Neutrophil (primary cell): ENCODE results near the gene C16orf92.

Experiments used
- H3K27ac ChIP-seq: fragments of 200-600 bp; sonication (generic); 2 replicates; pipeline ENCODE4 v1.5.1; 2016; ENCODE audit warnings: mild to moderate bottlenecking, moderate library complexity
- H3K27me3 ChIP-seq: fragments of 200-600 bp; sonication (generic); 2 replicates; pipeline ENCODE4 v1.6.0; 2016; ENCODE audit warnings: mild to moderate bottlenecking
- H3K36me3 ChIP-seq: fragments of 200-600 bp; sonication (generic); 2 replicates; pipeline ENCODE4 v1.5.1; 2017
- H3K4me1 ChIP-seq, 2 experiments: fragments of 200-600 bp in 1 of 2; sonication (generic) in 1 of 2; 1 replicate in 1 of 2; 2 replicates in 1 of 2; pipeline versions ENCODE4 v1.5.1 to v1.6.1; 2013 to 2016; ENCODE audit warnings: low read depth in 1 of 2, low read length in 1 of 2, mild to moderate bottlenecking in 1 of 2, moderate library complexity in 1 of 2; ENCODE audit not compliant: control insufficient read depth in 1 of 2, insufficient read depth in 1 of 2
- H3K4me3 ChIP-seq, 2 experiments: fragments of 200-600 bp in 1 of 2; sonication (generic) in 1 of 2; 1 replicate in 1 of 2; 2 replicates in 1 of 2; pipeline ENCODE4 v1.5.1; 2013 to 2016; ENCODE audit warnings: low read depth in 1 of 2, low read length in 1 of 2, mild to moderate bottlenecking in 1 of 2, moderate library complexity in 1 of 2
- H3K9me3 ChIP-seq: fragments of 200-600 bp; sonication (generic); 2 replicates; pipeline ENCODE4 v1.5.1; 2016
- TF ChIP-seq, protein P1 (sequence below): fragments of 200-600 bp; sonication (generic); IDR thresholded peaks from 2 replicates; pipeline ENCODE4 v1.5.1; 2016; ENCODE audit warnings: antibody characterized with exemption

The C16orf92 gene

DNA sequence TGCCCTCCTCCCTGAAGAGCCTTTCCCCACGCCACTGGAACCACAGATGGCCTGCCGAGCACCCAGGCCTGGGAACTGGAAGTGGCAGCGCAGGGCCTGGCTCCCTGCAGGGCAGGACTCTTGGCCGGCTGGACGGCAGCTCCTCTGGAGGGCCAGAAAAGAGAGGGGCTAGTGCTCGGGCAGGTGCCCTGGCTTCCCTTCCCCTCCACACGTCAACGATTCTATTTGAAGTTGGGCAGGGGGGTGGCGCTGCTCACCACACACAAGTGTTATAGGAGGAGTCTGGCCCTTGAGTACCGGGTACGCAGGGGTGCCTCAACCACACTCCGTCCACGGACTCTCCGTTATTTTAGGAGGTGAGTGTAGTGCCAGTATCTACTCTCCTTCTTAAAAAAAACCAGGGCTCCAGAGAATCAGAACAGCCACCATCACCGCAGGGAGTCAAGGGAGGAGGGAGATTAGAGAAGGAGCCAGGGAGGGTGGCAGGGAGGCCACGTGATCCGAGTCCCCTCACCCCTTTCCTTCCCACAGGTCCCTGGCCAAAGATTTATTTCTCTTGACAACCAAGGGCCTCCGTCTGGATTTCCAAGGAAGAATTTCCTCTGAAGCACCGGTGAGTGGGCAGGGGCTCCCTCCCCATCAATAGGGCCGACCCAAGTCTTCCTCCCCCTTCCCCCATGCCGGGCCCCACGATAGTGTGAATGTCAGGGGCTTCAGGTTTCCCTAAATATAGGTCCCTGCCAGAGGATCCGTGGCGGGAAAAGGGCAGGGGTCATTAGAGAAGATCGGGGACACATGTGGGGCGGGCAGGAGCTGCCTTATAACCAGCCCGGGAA is 41.1 kb downstream of the C16orf92 start:
- Histone ChIP-seq H3K27ac (peak overlapping the region; percentile 99), H3K4me3 (peak overlapping the region; percentile 96 to 100), H3K36me3 (peaks cover 22% of the 10 kb centered on the region), H3K4me1 (peaks cover 45 to 53% of the 10 kb centered on the region in 2 experiments), H3K9me3 (no peaks in the 10 kb centered on the region), H3K27me3 (no peaks in the 10 kb centered on the region)
- TF ChIP-seq, protein P1, sequence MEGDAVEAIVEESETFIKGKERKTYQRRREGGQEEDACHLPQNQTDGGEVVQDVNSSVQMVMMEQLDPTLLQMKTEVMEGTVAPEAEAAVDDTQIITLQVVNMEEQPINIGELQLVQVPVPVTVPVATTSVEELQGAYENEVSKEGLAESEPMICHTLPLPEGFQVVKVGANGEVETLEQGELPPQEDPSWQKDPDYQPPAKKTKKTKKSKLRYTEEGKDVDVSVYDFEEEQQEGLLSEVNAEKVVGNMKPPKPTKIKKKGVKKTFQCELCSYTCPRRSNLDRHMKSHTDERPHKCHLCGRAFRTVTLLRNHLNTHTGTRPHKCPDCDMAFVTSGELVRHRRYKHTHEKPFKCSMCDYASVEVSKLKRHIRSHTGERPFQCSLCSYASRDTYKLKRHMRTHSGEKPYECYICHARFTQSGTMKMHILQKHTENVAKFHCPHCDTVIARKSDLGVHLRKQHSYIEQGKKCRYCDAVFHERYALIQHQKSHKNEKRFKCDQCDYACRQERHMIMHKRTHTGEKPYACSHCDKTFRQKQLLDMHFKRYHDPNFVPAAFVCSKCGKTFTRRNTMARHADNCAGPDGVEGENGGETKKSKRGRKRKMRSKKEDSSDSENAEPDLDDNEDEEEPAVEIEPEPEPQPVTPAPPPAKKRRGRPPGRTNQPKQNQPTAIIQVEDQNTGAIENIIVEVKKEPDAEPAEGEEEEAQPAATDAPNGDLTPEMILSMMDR: no peak

DNA sequence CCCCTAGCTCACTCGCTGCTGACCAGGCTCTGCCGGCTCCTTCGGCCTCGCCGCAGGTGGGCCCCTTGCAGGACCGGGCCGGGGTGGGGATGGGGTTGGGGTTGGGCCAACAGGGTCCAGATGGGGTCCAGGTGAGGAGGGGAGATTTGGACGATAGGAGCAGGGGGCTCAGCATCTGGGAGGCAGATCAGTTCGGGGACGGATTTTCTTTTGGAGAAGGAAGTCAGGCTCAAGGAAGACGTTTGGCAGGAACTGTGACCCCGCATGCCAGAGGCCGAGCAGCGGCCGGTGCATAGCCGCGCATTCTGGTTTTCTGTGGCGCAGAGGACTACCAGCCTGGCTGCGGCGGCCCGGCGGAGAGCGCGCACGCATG is 41.7 kb downstream of the C16orf92 start:
- Histone ChIP-seq H3K36me3 (peaks cover 28% of the 10 kb centered on the region), H3K4me1 (peaks cover 51 to 59% of the 10 kb centered on the region in 2 experiments), H3K27me3 (no peaks in the 10 kb centered on the region), H3K27ac (peak overlapping the region; percentile 99), H3K4me3 (peak overlapping the region; percentile 96 to 100), H3K9me3 (no peaks in the 10 kb centered on the region)
- TF ChIP-seq, protein P1: no peak

DNA sequence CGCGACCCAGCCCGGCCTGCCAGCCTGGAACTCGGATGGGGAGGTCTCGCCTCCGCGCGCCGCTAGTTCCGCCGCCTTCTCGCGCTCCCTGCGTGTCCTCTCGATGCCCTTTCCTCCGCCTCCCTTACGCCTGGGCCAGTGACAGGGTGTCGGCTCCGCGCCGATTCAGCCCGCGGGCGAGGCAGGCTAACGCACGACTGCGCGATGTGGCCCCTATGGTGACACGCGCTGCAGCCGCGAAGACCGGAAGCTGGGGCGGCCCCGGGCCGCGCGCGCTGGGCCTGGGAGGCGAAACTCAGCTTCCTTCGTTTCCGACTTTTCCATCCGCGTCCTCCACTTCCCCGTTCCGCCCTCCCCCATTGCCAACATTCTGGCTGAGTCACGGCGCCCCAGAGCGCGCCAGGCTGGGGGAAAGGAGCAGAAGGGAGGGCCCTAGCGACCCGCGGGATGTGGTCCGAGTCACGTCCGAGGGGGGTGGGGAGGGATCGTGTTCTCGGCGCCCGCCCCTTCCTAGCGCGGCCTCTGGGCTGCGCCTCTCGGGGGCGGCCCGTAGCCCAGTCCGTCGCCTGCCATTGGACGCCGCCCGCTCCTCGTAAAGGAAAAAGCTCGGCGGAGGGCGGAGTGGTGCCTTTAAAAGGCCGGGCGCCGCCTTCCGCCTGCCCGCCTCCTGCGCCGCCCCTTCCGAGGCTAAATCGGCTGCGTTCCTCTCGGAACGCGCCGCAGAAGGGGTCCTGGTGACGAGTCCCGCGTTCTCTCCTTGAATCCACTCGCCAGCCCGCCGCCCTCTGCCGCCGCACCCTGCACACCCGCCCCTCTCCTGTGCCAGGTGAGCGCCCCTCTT is 42.3 kb downstream of the C16orf92 start, which contains the start of gene ALDOA:
TSS of gene ALDOA (plus strand) at position 659 of the 841 bp plus-strand sequence. CDS start 1,138 bp downstream, outside the sequence.
- Histone ChIP-seq H3K27me3 (no peaks in the 10 kb centered on the region), H3K36me3 (peaks cover 34% of the 10 kb centered on the region), H3K4me3 (peak within 1 kb of the TSS; percentile 96 to 100), H3K4me1 (peaks cover 57 to 65% of the 10 kb centered on the region in 2 experiments), H3K27ac (peak within 1 kb of the TSS; percentile 99), H3K9me3 (no peaks in the 10 kb centered on the region)
- TF ChIP-seq, protein P1: no peak

DNA sequence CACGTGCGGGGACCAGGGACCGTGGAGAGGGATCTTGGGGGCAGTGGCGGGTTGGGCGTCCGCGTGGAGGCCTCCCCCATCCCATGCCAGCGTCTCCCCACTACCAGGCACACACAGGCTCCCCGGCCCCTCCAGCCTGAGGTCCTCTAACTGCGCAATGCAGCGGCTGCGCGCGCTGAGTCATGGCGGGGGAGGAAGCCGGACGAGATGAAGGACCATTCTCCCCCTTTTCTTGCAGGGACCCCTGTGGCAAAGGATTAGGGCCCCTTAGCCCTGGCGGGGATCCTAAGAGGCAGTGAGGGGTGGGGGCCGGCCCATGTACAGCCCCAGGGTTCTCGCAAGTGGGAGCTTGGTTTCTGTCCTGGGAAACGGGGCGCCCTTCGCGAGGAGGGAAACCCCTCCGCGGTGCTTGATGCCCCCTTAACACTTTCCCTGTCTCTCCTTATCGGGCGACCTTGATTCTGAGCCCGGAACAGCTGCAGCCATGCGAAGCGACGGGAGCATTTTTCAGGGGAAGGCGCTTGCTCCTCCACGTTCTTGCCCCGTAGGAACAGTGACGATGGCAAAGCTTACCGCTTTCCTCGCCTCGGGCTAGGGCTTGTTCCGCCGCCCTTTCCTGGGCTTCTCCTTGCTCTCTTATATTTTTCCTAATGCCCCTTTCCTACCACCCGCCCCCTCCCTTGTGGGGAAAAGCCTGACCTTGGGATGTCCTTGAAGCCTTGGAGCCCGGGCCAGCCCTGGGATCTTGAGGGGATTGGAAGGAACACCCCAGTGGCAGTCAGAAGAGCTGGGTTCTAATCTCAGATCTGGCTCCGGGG is 43.2 kb downstream of the C16orf92 start:
- no peaks in the 10 kb centered on the region for H3K27me3 ChIP-seq
- H3K36me3 ChIP-seq: peaks cover 43% of the 10 kb centered on the region
- no peaks in the 10 kb centered on the region for H3K9me3 ChIP-seq
- TF ChIP-seq, protein P1: no peak
- H3K4me1 ChIP-seq: peaks cover 58 to 69% of the 10 kb centered on the region in 2 experiments
- peak overlapping the region; percentile 99 for H3K27ac ChIP-seq
- H3K4me3 ChIP-seq: peak overlapping the region; percentile 96 to 100
